Gastrocnemius medialis (tissue), 4 donors: Measurements from ENCODE around the gene ZNF765.

Experiments
- CTCF ChIP-seq, 5 experiments: fragments of 450-650 bp in 3 of 5; fragments of 200-600 bp in 2 of 5; sonication (generic) in 2 of 5; IDR thresholded peaks in 4 of 5; conservative IDR thresholded peaks in 1 of 5; 1 replicate in 4 of 5; 2 replicates in 1 of 5; pipeline ENCODE4 v1.5.1; 2016 to 2019; ENCODE audit warnings: antibody characterized with exemption in 5 of 5, mild to moderate bottlenecking in 3 of 5, moderate library complexity in 3 of 5
- POLR2A ChIP-seq, 2 donors: fragments of 450-650 bp; IDR thresholded peaks; one replicate each; pipeline ENCODE4 v1.6.1; 2017; ENCODE audit warnings: antibody characterized with exemption in 2 of 2, mild to moderate bottlenecking in 2 of 2, moderate library complexity in 2 of 2

DNA sequence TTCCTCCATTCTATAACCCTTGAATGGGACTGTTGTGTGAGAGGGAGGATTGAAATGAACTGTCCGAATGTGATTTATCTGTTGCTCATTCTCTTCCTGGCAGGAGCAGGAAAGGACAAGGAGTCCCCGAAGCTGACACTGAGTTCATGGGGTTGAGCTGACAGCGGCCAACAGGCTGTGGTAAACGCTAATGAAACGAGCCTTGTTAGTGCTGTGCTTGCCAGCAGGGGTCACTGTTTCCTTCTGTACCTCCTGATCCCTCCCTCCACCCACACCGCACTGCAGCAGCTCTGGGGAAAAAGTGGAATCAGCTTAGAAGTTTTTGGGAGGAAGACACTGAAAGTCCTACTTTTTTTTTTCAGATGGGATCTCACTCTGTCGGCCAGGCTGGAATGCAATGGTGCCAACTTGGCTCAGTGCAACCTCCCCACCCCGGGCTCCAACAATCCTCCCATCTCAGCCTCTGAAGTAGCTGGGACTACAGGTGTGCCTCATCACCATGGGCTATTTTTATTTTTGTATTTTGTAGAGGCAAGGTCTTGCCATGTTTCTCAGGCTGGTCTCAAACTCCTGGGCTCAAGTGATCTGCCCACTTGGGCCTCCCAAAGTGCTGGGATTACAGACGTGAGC is 30.1 kb downstream of the ZNF765 start:
- TF ChIP-seq CTCF (IDR thresholded peaks at IDR 0.05 in 4 of 5, conservative IDR thresholded peaks at IDR 0.05 in 1 of 5) (peak; percentile 35 to 71 (median 67)), POLR2A (IDR thresholded peaks at IDR 0.05) (no peak)
